ENCODE results near the gene CPA1.

DNA sequence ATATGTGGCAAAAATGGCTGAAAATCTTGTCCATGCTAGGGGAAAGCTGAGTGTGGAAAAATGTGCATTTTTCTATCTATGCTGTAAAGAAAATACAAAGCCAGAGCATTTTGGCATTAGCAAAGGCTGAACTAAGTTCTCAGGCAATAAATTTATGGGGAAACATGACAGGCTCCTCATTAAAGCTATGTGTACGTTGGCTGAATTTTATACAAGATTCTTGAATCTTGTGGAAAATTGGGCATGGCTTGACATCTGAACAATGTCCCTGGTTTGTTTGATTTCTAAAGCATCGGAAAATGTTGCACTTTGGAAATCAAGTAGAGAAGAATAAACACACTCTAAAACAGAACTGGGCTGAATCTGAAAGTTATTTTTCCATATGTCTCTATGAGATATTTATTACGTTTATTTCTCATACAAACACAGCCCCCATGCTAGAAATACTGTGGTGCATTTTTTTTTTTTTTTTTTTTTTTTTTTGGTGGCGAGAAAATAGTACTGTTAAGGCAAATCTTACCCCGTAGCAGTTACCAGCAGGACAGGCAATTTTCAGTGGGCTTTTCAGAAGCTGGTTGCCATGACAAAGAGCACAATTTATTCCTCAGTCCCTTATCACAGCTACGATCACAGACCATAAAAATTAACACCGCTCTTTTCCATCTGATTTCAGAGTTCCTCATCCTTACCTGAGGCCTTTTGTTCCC lies 16.9 kb downstream of the CPA1 start:
- no peak for TF ChIP-seq POLR2A (IDR thresholded peaks at IDR 0.05)
- TF ChIP-seq, protein P1, sequence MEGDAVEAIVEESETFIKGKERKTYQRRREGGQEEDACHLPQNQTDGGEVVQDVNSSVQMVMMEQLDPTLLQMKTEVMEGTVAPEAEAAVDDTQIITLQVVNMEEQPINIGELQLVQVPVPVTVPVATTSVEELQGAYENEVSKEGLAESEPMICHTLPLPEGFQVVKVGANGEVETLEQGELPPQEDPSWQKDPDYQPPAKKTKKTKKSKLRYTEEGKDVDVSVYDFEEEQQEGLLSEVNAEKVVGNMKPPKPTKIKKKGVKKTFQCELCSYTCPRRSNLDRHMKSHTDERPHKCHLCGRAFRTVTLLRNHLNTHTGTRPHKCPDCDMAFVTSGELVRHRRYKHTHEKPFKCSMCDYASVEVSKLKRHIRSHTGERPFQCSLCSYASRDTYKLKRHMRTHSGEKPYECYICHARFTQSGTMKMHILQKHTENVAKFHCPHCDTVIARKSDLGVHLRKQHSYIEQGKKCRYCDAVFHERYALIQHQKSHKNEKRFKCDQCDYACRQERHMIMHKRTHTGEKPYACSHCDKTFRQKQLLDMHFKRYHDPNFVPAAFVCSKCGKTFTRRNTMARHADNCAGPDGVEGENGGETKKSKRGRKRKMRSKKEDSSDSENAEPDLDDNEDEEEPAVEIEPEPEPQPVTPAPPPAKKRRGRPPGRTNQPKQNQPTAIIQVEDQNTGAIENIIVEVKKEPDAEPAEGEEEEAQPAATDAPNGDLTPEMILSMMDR (IDR thresholded peaks at IDR 0.05): no peak

Measured in esophagus squamous epithelium (tissue), 4 donors.